Parietal lobe (tissue), 2 donors: ENCODE results near the gene OR2G2. TPM values are rescaled to one million over a fixed set of nuclear protein-coding genes. Genes with fewer than 3 reads are reported as not detected.

Source experiments
- small RNA-seq: library from RNA; depleted of rRNA; stranded (forward); fragments of <200 nt; gene quantifications from one replicate; pipeline ENCODE3, GENCODE V24; 2014; ENCODE audit warnings: low replicate concordance
- total RNA-seq: library from RNA; depleted of rRNA; stranded (reverse); fragments of >200 nt; gene quantifications from one replicate; pipeline ENCODE4 v1.2.3, GENCODE V29; 2014

The OR2G2 gene, protein sequence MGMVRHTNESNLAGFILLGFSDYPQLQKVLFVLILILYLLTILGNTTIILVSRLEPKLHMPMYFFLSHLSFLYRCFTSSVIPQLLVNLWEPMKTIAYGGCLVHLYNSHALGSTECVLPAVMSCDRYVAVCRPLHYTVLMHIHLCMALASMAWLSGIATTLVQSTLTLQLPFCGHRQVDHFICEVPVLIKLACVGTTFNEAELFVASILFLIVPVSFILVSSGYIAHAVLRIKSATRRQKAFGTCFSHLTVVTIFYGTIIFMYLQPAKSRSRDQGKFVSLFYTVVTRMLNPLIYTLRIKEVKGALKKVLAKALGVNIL
- not detected for total RNA-seq

DNA sequence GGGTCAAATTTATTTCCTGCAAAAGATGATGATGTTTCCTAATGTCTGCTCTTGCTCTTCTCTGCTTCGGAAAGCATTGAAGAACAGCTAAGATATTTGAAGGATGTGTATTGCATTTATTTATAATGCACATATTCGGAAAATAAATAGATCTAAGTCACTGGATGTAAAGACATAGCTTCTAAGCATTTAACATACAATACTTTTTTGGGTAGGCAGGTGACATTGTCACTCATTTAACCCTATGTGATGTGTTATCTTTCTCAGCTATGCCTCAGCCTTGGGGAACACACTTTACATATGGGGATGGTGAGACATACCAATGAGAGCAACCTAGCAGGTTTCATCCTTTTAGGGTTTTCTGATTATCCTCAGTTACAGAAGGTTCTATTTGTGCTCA lies at the start of gene OR2G2:
TSS of gene OR2G2 (plus strand) at position 301 of the 400 bp plus-strand sequence. CDS start at position 301, 0 bp downstream.

DNA sequence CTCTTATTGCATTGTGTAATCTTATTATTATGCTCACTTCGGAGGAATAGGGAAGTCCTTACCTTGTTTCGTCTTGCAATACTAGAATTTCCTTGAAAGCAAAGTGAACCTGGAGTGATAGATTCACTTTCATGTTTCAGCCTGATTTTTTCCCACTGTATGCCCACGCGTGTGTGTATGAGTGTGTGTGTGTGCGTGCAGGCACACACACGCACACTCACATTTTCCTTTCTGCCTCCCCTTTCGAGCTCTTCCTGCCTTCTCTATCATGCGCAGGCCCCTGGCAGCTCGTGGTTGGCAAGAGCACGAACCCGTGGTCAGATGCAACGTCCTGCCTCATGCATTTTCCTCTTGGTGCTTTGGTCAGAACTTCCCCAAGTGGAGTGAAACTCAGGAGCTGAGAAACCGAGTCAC lies 39.4 kb upstream of the OR2G2 start, which contains the start of gene GCSAML:
TSS of gene GCSAML (plus strand) at position 366 of the 414 bp plus-strand sequence. CDS start 58 bp downstream, outside the sequence.

DNA sequence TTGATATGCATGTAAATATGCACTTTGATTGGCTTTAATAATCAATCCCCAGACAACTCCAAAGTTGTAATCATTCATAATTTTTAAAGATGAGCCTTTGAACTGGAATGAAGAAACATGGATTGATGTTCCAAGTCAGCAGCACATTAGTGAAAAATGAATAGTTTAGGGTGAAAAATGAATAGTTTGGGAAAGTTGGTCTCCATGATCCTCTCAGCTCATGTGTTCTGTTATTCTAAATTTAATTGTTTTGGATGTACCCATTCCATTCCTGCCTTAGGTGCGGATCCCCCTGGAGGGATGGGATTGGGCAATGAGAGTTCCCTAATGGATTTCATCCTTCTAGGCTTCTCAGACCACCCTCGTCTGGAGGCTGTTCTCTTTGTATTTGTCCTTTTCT lies 17.1 kb downstream of the OR2G2 start, which contains the start of gene OR2G3:
TSS of gene OR2G3 (plus strand) at position 301 of the 400 bp plus-strand sequence. CDS start at position 301, 0 bp downstream.

Small RNA genes within 50 kb of the gene (small RNA-seq; reads per million reads assigned to genes)
- gene RF00026: not detected

Other genes with a start within 250 kb of the OR2G2 start
- gene NLRP3, start 172.2 kb upstream of the OR2G2 start, total RNA-seq: 0.63 TPM
- gene OR2B11, start 130.3 kb upstream of the OR2G2 start, total RNA-seq: not detected
- 0.31 TPM for gene OR2C3, start 51.9 kb upstream of the OR2G2 start, total RNA-seq
- 0.31 TPM for gene GCSAML, start 39.2 kb upstream of the OR2G2 start, total RNA-seq
- not detected for gene OR2G3, start 17.2 kb downstream of the OR2G2 start, total RNA-seq
- not detected for gene OR13G1, start 91.4 kb downstream of the OR2G2 start, total RNA-seq
- not detected for gene OR6F1, start 128.3 kb downstream of the OR2G2 start, total RNA-seq
- 0.94 TPM for gene OR14K1, start 150.3 kb downstream of the OR2G2 start, total RNA-seq
- gene OR14A2, start 159.8 kb downstream of the OR2G2 start, total RNA-seq: not detected
- gene OR1C1, start 172.2 kb downstream of the OR2G2 start, total RNA-seq: not detected
- not detected for gene OR14A16, start 235.8 kb downstream of the OR2G2 start, total RNA-seq